SU-DHL-6 (cell line): ENCODE measurements around the gene IL6R.

Experiments
- EZH2phosphoT487 ChIP-seq: fragments of 200-600 bp; sonication (generic), shearing (Covaris generic); conservative IDR thresholded peaks from 2 replicates; pipeline ENCODE4 v1.6.1; 2018; ENCODE audit warnings: mild to moderate bottlenecking, antibody characterized with exemption, low read length, moderate library complexity, mixed read lengths
- TF ChIP-seq, protein P1 (sequence below): fragments of 200-600 bp; sonication (generic); IDR thresholded peaks from one replicate; pipeline ENCODE4 v1.5.1; 2017; ENCODE audit warnings: antibody characterized with exemption, mild to moderate bottlenecking, low read length, moderate library complexity; ENCODE audit not compliant: insufficient read depth, poor library complexity, severe bottlenecking

DNA sequence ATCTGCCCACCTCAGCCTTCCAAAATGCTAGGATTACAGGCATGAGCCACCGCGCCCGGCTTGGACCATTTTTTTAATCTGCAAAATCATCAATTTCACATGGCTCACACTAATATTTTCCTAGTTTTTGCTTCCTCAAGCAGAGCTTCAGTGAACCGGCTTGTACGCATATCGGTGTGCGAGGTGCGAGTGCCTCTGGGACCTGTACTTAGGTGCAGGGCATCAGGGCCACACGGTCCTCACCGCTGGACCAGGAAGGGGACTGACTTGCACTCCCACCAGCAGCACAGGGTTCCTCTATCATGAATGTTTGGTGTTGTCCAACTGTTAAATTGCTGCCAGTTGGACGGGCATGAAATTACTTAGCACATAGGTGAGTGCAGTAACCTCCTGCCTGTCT lies 112.5 kb downstream of the IL6R start:
- TF ChIP-seq, protein P1, sequence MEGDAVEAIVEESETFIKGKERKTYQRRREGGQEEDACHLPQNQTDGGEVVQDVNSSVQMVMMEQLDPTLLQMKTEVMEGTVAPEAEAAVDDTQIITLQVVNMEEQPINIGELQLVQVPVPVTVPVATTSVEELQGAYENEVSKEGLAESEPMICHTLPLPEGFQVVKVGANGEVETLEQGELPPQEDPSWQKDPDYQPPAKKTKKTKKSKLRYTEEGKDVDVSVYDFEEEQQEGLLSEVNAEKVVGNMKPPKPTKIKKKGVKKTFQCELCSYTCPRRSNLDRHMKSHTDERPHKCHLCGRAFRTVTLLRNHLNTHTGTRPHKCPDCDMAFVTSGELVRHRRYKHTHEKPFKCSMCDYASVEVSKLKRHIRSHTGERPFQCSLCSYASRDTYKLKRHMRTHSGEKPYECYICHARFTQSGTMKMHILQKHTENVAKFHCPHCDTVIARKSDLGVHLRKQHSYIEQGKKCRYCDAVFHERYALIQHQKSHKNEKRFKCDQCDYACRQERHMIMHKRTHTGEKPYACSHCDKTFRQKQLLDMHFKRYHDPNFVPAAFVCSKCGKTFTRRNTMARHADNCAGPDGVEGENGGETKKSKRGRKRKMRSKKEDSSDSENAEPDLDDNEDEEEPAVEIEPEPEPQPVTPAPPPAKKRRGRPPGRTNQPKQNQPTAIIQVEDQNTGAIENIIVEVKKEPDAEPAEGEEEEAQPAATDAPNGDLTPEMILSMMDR = no peak
- no peak for TF ChIP-seq EZH2phosphoT487
